GM18873 (cell line): ENCODE measurements around the gene RNF182.
"Not testable (repeated sequence)": the region's sequence is repeated elsewhere in the genome, so short reads cannot be mapped to it uniquely, and the experiment has no call there.

Experiments
- ATAC-seq: cut with Tn5 transposase; IDR thresholded peaks from one replicate; pipeline ENCODE4 v1.9.1; 2021; ENCODE audit warnings: mild to moderate bottlenecking, moderate library complexity, moderate number of reproducible peaks; ENCODE audit not compliant: unreplicated experiment, low FRiP score

RNF182 gene

GRCh38 chr6:13916230-13916944, 8.4 kb upstream of the RNF182 start:
- ATAC-seq = no peak

GRCh38 chr6:13917141-13917540, 7.6 kb upstream of the RNF182 start:
- ATAC-seq = no peak

GRCh38 chr6:13918686-13919250, 6.0 kb upstream of the RNF182 start:
- ATAC-seq = no peak

- no peak for ATAC-seq
Observed at GRCh38 chr6:13919861-13920260, 4.9 kb upstream of the RNF182 start.

GRCh38 chr6:13920552-13920951, 4.2 kb upstream of the RNF182 start:
- no peak for ATAC-seq

- no peak for ATAC-seq
Observed at GRCh38 chr6:13922750-13923149, 2.0 kb upstream of the RNF182 start.

GRCh38 chr6:13923527-13924145, 1.1 kb upstream of the RNF182 start:
- no peak for ATAC-seq

- ATAC-seq = no peak
Observed at GRCh38 chr6:13924146-13924948, 405 bp upstream of the RNF182 start.

- ATAC-seq = no peak
Observed at GRCh38 chr6:13926378-13926777, 1.6 kb downstream of the RNF182 start.

- no peak for ATAC-seq
Observed at GRCh38 chr6:13927203-13927602, 2.5 kb downstream of the RNF182 start.

GRCh38 chr6:13929196-13929595, 4.4 kb downstream of the RNF182 start:
- no peak for ATAC-seq

GRCh38 chr6:13931797-13932402, 7.1 kb downstream of the RNF182 start:
- no peak for ATAC-seq

GRCh38 chr6:13932785-13933184, 8.0 kb downstream of the RNF182 start:
- ATAC-seq = no peak

GRCh38 chr6:13934721-13935120, 10.0 kb downstream of the RNF182 start:
- ATAC-seq = no peak

- no peak for ATAC-seq
Observed at GRCh38 chr6:13935190-13935880, 10.6 kb downstream of the RNF182 start.

- not testable (repeated sequence) for ATAC-seq
Observed at GRCh38 chr6:13935881-13936261, 11.1 kb downstream of the RNF182 start.

- ATAC-seq = no peak
Observed at GRCh38 chr6:13941902-13942301, 17.1 kb downstream of the RNF182 start.

GRCh38 chr6:13943943-13944342, 19.2 kb downstream of the RNF182 start:
- ATAC-seq = no peak

GRCh38 chr6:13946506-13946905, 21.8 kb downstream of the RNF182 start:
- no peak for ATAC-seq

GRCh38 chr6:13947611-13948178, 22.9 kb downstream of the RNF182 start:
- no peak for ATAC-seq
